AG04449 (cell line): ENCODE measurements around the gene CLMN.

Experiments used
- CTCF ChIA-PET: fragments of 350-600 bp; formaldehyde crosslinking; extraction: SDS; loops from one replicate; lab custom pipeline; 2021; ENCODE audit warnings: antibody characterized with exemption; lab: Yijun Ruan, JAX
- POLR2A ChIA-PET: fragments of 400-600, 350-600 bp; formaldehyde crosslinking; extraction: SDS; loops from one replicate; lab custom pipeline; 2020; ENCODE audit warnings: antibody characterized with exemption, inconsistent platforms; lab: Yijun Ruan, JAX
- DNase-seq: peaks from one replicate; pipeline ENCODE4 v3.0.0-alpha.2; 2010; ENCODE audit warnings: low read depth, low spot score
- H3K4me3 ChIP-seq: 2 replicates; pipeline ENCODE4 v1.5.1; 2011; ENCODE audit warnings: low read depth, mild to moderate bottlenecking, control low read depth, low read length
- CTCF ChIP-seq: IDR thresholded peaks from one replicate; pipeline ENCODE4 v1.5.1; 2011; ENCODE audit warnings: mild to moderate bottlenecking, moderate library complexity, low read length, control low read depth, inconsistent platforms; ENCODE audit not compliant: insufficient read depth; ENCODE audit errors: missing control alignments

CLMN gene

GRCh38 chr14:95220663-95221231 is 99.0 kb downstream of the CLMN start:
- CTCF ChIA-PET, result interaction anchor here (2.2 kb wide), 1 partner anchor 11 kb away, joined by 5 read pairs; no protein-coding TSS in a partner anchor
- peak; percentile 24 for DNase-seq
- POLR2A ChIA-PET, result no interaction called here
- no peak for TF ChIP-seq CTCF
- no peak overlapping the region for H3K4me3 ChIP-seq

GRCh38 chr14:95218472-95219193 is 101.1 kb downstream of the CLMN start:
- no peak for TF ChIP-seq CTCF
- POLR2A ChIA-PET, result no interaction called here

GRCh38 chr14:95218006-95218405 is 101.7 kb downstream of the CLMN start:
- no peak overlapping the region for H3K4me3 ChIP-seq
- no peak for TF ChIP-seq CTCF
- ChIA-PET POLR2A (no interaction called here), CTCF (no interaction called here)
- DNase-seq, result no peak

More at GRCh38 chr14:95218472-95219193, 101.1 kb downstream of the CLMN start:
- H3K4me3 ChIP-seq, result no peak overlapping the region
- DNase-seq, result no peak
- CTCF ChIA-PET, result no interaction called here

GRCh38 chr14:95217391-95217900 is 102.3 kb downstream of the CLMN start:
- POLR2A ChIA-PET, result no interaction called here
- CTCF ChIA-PET, result no interaction called here
- no peak for TF ChIP-seq CTCF
- H3K4me3 ChIP-seq, result no peak overlapping the region
- no peak for DNase-seq

- ChIA-PET CTCF (no interaction called here), POLR2A (no interaction called here)
- DNase-seq, result no peak
- no peak overlapping the region for H3K4me3 ChIP-seq
- no peak for TF ChIP-seq CTCF
Measured at GRCh38 chr14:95216008-95216407, 103.7 kb downstream of the CLMN start.

GRCh38 chr14:95215094-95215725 is 104.5 kb downstream of the CLMN start:
- ChIA-PET CTCF (no interaction called here), POLR2A (no interaction called here)
- no peak for DNase-seq
- no peak overlapping the region for H3K4me3 ChIP-seq
- no peak for TF ChIP-seq CTCF
